GM18502 (cell line): Measurements from ENCODE around the gene KRT8.
"Not testable (repeated sequence)": the region's sequence is repeated elsewhere in the genome, so short reads cannot be mapped to it uniquely, and the experiment has no call there.

Source experiments
- ATAC-seq: cut with Tn5 transposase; IDR thresholded peaks from one replicate; pipeline ENCODE4 v1.9.1; 2021; ENCODE audit warnings: mild to moderate bottlenecking; ENCODE audit not compliant: unreplicated experiment, poor library complexity

Gene KRT8

DNA sequence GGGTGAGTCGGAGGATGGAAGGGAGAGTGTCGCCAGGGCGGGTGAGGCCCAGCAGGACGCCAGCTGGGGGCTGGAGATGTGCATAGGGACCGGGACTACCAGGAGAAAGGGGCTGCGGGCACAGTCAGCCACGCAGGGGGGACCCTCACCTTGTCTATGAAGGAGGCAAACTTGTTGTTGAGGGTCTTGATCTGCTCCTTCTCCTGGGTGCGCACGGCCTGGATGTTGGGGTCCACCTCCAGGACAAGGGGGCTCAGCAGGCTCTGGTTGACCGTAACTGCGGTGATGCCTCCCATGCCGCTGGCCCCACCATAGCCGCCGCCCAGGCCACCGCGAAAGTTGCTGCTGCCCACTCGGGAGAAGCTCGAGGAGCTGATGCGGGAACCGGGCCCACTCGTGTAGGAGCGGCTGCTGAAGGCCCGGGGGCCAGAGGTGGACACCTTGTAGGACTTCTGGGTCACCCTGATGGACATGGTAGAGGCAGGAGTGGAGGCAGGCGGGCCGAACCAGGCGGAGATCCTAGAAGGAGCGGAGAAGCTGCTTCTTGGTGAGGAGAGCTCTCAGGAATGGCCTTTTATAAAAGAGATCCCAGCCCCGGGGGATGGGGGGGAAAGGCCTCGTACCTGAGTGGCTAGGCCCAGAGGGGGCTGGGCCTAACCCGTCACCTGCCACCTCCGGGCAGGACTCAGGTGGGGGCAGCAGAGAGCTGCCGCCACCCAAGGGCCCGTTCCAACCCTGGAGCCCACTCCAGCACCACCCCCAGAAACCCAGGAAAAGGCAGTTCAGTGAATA, at the start of gene KRT8:
TSS of gene KRT8 (minus strand) at position 568 of the 792 bp plus-strand sequence. CDS start at position 473, 95 bp downstream.
- not testable (repeated sequence) for ATAC-seq

DNA sequence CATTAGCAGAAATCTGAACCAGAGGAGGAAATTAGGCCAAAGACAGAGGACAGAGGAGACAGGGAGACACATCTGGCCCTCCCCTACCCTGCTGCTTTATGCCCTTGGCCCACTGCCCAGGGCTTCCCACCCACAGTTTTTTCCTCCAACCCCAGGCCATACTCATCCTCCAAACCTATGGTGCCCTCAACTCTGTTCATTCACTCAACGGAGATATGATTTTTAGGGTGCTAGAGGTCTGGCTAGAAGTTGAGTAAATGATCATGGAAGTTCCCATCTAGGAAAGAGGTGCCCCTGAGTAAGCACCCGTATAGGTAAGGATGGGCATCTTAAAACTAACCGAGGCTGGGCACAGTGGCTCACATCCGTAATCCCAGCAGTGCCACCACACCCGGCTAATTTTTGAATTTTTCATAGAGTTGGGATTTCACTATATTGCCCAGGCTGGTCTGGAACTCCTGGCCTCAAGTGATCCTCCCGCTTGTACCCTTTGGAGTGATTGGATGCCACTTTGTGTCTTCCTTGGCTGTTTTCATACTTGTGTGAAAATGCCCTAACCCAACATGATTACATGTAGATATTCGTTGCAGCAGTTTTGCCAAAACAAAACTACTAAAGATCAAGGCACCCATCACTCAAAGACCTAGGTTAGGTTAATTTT, 48.4 kb upstream of the KRT8 start:
- no peak for ATAC-seq

GRCh38 chr12:52952076-52952801, 47.4 kb upstream of the KRT8 start:
- no peak for ATAC-seq

DNA sequence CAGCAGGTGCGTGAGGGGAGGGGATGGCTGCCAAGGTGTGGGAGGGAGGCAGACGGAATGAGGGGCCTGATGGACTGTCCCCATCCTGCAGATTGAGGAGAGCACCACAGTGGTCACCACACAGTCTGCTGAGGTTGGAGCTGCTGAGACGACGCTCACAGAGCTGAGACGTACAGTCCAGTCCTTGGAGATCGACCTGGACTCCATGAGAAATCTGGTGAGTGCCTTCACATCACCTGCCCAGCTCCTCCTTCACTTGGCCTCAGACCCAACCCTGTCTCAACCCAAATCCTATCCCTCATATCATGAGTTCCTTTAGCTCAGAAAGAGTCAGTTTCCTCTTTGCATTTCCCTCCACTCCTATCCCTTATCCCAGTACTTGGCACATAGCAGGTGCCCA, 46.8 kb upstream of the KRT8 start:
- ATAC-seq = no peak

DNA sequence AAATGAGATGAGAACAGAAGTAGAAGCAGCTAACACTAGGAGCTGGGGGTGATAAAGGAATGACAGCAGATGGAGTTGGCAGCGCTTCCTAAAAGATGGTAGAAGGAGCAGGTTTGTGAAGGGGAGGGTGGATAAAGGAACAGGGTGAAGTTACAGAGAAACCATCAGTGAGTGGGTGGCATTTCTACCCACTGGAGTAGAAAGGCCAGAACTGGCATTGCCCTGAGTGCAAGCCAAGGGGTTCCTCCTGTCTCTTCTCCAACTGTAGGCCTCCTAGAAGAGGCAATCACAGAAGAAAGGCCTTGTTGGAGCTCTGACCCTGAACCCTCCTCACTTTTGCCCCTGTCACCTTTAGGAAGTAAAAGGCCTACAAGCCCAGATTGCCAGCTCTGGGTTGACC, 46.2 kb upstream of the KRT8 start:
- ATAC-seq = no peak

- no peak for ATAC-seq
Measured at GRCh38 chr12:52950553-52950952, 45.7 kb upstream of the KRT8 start.

DNA sequence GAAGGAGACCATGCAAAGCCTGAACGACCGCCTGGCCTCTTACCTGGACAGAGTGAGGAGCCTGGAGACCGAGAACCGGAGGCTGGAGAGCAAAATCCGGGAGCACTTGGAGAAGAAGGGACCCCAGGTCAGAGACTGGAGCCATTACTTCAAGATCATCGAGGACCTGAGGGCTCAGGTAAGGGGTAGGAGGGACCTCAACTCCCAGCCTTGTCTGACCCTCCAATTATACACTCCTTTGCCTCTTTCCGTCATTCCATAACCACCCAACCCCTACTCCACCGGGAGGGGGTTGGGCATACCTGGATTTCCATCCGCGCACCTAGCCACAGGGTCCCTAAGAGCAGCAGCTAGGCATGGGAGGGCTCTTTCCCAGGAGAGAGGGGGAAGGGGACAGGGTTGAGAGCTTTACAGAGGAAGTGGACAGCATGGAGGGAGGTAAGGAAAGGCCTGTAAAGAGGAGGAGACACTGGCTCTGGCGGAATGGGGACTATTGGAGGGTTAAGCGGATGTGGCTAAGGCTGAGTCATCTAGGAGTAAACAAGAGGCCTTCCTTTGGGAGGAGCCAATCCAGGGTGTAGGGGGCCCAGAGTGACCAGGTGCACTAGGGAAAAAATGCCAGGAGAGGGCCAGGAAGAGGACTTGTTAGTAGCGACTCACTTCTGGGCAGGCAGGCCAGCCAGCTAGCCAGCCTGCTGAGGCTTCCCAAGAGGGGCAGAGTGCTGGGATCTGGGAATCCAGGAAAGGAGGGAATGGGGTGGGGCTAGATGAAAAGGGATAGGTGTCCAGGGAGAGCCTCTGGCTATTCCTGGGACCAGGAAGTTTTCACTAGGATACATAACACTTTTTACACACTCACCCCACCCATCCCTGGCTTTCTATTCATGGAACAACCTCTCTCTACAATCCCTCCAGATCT, 44.8 kb upstream of the KRT8 start:
- ATAC-seq = no peak

DNA sequence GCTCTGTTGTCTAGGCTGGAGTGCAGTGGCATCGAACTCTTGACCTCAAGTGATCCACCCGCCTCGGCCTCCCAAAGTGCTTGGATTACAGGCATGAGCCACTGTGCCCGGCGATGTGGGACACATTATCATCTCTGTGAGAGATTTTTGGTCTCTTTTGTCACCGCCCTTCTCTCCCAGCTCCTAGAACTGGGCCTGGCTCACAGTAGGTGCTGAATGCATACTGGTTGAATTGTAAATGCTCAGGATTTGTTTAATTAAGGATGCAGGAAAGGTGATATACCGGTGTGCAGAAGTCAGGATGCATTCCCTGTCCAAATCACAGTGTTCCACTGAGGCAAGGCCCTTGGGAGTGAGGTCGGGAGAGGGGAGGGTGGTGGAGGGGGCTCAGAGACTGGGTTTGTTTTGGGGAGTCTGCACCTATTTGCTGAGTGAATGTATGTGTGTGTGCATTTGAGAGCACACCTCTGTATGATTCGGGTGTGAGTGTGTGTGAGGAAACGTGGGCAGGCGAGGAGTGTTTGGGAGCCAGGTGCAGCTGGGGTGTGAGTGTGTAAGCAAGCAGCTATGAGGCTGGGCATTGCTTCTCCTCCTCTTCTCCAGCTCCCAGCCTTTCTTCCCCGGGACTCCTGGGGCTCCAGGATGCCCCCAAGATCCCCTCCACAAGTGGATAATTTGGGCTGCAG, 43.0 kb upstream of the KRT8 start:
- no peak for ATAC-seq

DNA sequence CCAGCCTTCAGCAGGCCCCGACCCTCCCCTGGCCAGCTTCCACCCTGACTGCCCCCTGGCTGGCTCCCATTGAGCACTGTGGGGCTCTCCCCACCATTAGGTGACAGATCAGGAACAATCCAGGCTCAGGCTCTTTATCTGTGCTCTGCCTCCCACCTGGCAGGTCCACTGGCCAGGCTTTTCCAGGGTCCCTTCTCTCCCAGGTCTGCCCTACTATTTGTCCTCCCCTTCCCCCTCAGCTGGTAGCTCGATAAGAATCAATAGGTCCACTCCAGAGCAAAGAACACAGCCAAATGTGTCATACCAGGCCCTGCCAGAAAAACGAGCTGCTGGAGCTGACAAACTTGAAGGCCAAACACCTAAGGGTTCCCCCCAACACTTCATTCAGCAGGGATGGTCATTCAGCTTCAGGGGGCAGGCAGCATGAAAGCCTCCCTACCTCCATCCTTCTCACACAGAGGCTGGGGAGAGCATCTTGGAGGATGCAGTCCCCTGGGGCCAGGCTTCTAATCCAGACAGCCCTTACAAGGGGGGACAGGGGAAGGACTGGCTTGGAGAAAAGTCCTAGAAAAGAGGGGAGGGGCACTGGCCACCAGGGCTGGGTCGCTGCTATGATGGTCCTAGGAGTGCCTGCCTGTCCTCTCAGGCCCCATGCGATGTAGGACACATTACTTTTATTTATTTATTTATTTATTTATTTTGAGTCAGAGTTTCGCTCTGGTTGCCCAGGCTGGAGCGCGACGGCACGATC, 42.1 kb upstream of the KRT8 start:
- no peak for ATAC-seq

GRCh38 chr12:52946334-52946733, 41.5 kb upstream of the KRT8 start:
- ATAC-seq = no peak

- ATAC-seq = no peak
Measured at GRCh38 chr12:52945389-52946232, 40.7 kb upstream of the KRT8 start.

DNA sequence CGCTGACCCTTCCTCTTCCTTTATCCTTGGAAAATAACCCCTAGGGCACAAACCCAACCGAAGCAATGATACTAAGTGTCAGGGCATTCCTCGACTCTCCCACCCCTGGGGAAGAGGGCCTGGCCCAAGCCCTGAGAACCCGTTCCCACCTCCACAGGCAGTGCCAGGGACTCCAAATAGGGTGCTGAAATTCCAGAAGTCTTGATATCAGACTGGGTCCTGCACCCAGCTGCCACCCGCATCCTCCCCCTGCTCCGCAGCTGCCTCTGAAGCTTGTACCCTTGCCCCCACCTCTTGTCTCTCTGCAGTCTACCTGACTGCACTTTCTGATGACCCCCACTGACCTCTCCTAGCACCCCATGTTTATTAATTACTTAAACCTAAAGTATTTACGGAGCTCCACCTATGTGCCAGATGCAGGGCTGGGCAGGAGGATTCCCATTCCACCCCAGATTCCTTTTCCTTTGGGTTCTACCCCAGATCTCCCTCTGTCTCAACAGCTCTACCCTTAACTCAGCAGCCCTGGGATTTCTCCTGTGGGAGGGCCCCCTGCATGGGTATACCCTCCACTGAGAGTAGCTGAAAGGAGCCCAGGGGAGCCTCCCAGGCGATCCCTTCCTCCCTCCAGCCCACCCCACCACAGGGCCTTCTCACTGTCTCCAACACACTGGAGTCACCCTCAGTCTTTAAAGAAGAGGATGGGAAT, 40.0 kb upstream of the KRT8 start:
- no peak for ATAC-seq

GRCh38 chr12:52942901-52943181, 38.0 kb upstream of the KRT8 start:
- no peak for ATAC-seq

DNA sequence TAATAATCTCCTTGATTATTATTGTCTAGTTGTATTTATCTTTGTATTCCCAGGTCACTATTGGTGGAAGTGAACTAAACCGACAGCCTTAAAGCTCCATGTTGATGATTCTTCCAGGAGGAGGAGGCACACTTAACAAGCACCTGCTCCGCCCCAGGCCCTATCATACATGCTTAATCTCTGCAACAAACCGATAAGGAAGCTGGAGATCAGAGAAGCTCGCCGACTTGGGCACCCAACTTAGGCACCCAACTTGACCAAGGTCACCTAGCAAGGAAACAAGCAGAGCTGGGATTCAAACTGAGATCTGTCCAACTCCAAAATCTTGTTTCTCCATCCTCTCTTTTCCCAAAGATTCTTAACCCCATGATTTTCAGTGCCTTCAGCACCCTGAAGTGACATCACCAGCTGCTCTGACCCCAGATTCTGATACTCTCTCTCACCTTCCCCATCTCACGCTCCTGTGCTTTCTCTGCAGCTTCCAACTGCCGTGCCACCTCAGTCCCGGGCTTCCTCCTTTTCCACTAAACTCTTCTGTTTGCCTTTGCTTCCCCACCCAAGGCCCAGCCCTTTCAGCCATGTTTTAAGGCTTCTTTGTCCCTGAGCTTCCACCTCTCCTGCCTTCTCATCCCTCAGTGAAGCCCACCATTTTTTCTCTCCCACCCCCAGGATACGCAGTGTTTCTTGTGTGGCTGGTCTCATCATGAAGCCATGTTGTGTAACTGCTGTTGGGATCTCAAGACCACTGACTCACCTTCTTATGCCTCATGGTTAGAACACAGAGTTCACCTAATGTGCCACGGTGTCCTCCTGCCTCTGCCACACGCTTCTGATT, 37.4 kb upstream of the KRT8 start:
- no peak for ATAC-seq

- no peak for ATAC-seq
Measured at GRCh38 chr12:52929538-52929937, 24.7 kb upstream of the KRT8 start.

DNA sequence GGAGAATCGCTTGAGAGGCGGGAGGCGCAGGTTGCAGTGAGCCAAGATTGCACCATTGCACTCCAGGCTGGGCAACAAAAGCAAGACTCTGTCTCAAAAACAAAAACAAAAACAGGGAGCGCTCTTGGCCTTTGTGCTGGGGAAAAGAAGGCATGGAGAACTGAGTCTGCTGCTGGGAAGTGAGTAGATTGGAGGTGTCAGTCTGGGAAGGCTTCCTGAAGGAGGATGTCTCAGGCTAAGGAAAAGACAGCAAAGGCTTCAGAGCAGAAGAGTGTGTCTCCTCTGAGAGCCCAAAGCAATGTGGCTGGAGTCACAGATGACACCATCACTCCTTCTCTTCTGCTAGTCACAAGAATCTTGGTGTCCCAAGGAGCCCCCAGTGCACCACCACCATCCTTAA, 23.1 kb upstream of the KRT8 start:
- no peak for ATAC-seq
